Islet of Langerhans (tissue), 1 donor: ENCODE results near the gene TUBB1.

ENCODE experiments used
- FAIRE-seq: peaks from one replicate; lab custom pipeline; 2011; peaks lifted over from hg19 to GRCh38; lab: Jason Lieb, UNC

TUBB1 gene

GRCh38 chr20:59043698-59044097 lies 24.5 kb downstream of the TUBB1 start:
- FAIRE-seq, result no peak

GRCh38 chr20:59044295-59044694 lies 25.1 kb downstream of the TUBB1 start:
- FAIRE-seq, result no peak

GRCh38 chr20:59044796-59045195 lies 25.6 kb downstream of the TUBB1 start:
- no peak for FAIRE-seq

DNA sequence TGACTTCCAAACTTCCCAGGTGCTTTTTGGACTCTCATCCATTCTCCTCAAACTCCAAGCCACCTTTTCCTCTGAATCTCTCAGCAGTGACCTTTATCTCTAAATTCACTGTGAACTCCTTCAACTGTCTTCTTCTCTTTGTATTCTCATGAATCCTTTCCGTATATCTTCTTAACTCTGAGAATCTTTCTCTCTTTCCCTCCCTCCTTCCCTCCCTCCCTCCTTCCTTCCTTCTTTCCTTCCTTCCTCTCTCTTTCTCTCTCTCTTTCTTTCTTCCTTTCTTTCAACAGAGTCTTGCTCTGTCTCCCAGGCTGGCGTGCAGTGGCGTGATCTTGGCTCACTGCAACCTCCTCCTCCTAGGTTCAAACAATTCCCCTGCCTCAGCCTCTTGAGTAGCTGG lies 27.6 kb downstream of the TUBB1 start:
- no peak for FAIRE-seq

DNA sequence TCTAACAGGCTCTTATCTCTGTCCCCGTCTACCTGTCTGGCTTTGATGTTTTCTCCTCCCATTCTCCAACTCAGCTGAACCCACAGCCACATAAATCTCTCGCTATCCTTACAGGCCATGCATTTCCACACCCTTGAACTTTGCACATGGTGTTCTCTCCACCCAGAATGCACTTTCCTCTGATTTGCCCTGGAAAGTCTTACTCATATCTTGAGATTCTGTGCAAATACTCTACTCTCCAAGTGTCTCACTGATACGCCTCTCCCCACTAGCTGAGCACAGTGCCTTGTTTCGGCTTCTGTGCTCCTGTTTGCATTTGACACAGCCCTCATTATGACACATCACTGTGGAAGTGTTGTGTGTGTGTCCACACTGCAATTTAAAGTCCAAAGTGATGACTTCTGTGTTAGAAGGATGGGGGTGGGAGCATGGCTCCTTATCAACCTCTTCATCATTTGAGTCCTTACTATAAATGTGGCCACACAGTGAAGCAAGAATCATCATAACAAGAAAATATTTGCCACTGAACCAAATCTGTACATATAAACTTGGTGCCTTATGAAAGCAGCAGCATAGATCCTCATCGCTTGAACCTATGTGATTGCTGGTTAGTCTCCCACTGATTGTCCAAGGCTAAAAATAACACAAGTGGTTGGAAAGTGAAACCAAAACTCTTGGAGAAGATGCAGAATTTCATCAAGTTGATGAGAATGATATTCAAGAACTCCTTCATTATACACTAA lies 28.9 kb downstream of the TUBB1 start:
- FAIRE-seq, result no peak

GRCh38 chr20:59048681-59049030 lies 29.4 kb downstream of the TUBB1 start:
- FAIRE-seq, result no peak

DNA sequence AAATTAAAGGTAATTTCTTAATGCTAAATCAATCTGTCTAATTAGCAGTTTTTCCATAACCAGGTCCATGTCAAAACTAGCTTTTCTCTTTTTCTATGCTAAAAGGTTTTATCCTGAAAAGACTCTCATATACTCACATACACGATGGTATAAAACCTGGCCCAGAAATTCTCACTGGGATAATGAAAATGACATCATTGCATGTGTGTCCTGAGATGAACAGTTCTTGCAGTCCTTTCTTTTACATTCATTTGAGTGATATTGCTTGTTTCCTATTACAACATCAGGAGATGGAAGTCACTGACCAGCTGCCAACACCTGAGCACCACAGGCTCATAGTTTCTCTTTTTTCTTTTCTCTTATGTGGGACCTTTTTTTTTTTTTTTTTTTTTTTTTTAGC lies 31.2 kb downstream of the TUBB1 start:
- no peak for FAIRE-seq

DNA sequence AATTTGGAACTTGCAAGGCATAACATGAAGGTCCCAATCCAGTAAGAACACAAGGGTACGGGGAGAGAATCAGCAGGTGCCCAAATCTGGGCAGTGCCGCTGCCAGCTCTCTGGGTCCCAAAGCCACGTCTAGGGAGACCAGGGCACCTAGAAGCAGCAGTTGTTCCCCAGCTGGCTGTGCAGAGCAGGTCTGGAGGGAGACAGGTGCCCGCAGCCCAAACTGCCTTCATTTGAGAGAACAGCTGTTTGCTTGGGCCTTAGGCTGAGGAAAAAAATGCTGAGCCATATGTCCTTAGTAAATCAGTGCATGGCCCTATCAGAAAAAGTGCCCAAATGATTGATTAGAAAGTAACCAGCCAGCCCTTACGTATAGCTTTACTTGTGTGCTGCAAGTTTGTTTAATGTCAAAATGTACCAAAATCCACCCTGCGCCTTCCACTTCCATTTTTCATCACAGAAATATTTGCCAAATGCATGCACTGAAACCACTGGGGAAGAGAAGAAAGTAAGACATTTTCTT lies 32.5 kb downstream of the TUBB1 start:
- no peak for FAIRE-seq

DNA sequence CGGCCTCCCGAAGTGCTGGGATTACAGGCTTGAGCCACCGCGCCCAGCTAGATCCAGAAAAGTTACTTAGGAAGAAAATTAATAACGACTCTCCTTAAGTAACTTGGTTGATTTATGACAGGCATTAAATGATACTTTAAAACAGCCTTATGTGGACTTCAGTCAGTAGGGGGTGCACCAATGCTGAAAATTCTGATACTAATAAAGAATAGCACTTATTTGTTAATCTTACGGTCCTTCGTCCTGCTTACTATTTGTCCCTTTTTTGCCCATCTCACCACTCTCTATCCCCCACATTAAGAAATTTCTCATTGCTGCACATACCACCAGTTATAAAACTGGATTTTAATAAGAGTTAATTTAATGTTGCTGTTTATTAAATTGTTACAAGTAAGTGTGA lies 36.1 kb downstream of the TUBB1 start:
- FAIRE-seq, result no peak

DNA sequence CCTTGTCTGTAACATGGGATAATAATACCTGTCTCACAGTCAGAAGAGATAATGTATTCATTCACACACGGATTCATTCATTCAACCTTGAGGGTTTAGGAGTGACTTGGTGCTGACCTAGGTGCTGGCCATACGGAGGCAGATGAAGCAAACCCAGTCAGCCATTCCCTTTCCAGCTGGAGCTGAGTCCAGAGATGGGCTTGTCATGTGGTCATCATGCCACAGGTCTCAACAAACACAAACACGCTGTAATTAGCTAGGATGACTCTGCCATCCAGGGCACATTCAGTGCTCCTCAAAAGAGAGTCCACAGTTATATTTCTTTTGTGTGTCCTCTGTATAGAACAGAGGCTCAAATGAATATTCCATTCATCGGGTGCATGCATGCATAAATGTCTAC lies 42.9 kb downstream of the TUBB1 start:
- FAIRE-seq, result no peak

GRCh38 chr20:59063358-59064213 lies 44.4 kb downstream of the TUBB1 start:
- FAIRE-seq, result no peak

DNA sequence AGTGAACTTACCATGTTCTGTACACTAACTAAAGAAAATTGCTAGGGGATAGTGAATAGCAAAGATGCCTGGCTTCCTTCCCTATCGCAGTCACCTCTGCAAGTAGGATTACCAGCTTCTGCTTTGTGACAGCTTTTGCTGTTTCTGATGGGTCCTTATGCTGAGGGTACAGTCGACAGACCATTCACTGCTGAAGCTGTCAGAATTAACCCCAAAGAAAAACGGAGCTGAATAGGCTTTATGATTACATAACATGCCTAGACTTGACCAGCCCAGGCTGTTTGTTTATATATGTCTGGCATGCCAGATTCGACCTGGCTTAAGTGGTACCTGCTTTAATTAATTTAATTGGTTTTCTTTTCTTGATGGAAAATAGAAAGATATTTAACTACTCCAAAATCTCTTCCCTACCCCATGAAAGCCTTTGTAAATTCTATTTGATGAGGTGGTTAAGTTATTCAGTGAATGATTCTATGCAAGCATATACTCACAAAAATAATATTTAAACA lies 45.0 kb downstream of the TUBB1 start:
- no peak for FAIRE-seq

GRCh38 chr20:59068534-59068933 lies 49.3 kb downstream of the TUBB1 start:
- FAIRE-seq, result no peak

DNA sequence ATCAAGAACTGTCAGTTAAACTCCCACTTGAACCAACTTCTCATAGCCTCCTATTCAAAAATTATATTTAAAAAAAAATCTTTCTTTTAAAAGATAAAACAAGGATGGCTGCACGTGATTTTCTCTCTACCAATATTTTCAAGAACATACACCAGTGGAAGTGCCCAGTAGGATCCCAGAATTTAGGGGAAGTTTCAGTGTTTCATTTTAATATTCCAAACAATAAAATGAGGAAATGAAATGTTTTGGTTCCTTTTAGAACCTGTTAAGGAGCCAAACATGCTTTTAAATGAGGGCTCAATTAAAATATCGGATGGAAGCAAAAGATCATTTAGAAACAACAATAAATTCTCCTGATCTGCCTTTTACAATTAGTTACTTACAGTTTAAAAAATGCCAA lies 49.8 kb downstream of the TUBB1 start:
- FAIRE-seq, result no peak

DNA sequence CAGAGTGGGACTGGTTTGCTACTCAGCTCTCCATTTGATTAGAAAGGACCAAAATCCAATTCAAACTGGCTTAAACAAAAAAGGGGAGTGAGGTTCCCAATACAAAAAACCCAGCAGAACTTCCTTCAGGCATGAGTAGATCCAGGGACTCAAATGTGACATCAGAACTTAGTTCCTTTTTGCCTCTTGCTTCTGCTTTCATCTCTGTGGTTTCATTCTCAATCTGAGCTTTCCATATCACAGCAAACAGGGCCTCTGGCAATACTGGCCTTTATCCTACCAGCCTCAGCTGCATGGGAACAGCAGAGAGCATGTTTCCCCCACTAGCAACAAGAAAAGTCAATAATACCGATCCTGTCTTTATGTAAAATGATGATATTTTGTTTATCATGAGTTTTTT lies 52.0 kb downstream of the TUBB1 start:
- no peak for FAIRE-seq

DNA sequence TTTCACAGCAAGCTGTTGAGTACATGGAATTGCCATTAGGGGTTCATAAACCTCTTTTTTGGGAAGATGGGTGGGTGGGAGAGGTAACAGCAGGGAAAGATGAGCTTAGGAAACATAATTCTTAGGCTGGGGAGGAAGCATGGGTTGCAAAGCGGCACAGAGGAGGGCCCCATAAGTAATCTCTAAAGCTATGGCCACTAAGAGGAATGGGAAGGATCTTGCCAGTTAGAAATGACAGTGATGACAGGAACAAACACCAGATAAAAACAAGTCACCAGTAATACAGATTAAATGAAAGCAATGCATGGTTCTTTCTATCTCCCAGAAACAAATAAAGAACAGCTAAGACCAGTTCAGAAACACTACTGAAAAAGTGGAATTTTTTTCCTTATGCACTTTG lies 54.4 kb downstream of the TUBB1 start:
- FAIRE-seq, result no peak

- FAIRE-seq, result no peak
Observed at GRCh38 chr20:59074456-59074855, 55.2 kb downstream of the TUBB1 start.

DNA sequence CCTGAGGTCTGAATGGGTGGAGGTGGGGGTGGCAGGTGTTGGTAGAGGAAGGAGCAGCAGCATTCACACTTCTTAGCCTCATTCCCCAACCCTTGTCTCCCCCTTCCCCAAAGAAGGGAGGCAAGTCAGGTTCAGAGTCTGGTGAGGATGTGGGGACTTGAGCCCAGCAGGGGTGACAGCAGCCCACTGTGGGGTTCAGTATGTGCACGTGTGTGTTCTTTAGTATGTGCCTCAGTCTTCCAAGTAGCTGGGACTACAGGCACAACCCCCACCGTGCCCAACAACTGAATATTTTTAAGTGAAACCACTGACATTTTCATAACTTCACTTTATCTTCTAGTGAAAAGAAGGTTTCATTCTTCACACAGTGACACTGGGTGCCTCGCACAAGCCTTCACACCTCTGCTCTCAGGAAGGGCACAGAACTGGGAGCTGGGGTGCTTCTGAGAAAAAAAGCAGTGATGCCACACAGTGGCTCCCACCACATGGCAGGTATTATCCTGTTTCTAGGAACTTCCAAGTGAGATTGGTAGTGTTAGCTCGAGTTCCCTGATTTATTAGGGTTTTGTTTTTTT lies 56.8 kb downstream of the TUBB1 start:
- FAIRE-seq, result no peak
